NCI-H524 treated with DMSO at 0.1 percent for 48 hours (cell line): ENCODE data around the gene PDZD4.

Source experiments
- DNase-seq: peaks from one replicate; lab custom pipeline; 2025; lab: John Stamatoyannopoulos, UW

PDZD4 gene

GRCh38 chrX:153868576-153869472 lies 38.5 kb upstream of the PDZD4 start:
- no peak for DNase-seq

GRCh38 chrX:153867671-153868070 lies 37.3 kb upstream of the PDZD4 start:
- DNase-seq, result no peak

- DNase-seq, result no peak
Measured at GRCh38 chrX:153867139-153867538, 36.8 kb upstream of the PDZD4 start.

- no peak for DNase-seq
Measured at GRCh38 chrX:153866302-153867019, 36.1 kb upstream of the PDZD4 start.

DNA sequence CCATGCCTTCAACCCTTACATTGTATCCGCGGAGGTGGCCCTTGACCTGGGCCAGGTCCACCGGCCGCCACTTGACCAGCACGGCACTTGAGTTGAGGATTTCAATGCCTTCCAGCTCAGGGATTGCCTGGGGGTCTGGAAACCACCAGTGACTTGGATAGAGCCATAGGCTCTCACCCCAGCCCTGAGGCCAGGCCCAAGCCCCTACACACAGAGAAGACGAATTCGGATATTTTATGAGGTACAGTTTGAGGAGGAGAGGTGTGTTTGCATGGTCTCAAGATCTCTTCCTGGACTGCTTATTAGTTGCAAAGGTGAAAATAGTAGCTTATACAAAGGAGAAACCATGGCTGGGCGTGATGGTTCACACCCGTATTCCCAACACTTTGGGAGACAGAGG lies 35.3 kb upstream of the PDZD4 start:
- no peak for DNase-seq

- no peak for DNase-seq
Measured at GRCh38 chrX:153865321-153865580, 34.9 kb upstream of the PDZD4 start.

GRCh38 chrX:153864561-153865320 lies 34.4 kb upstream of the PDZD4 start:
- no peak for DNase-seq

- no peak for DNase-seq
Measured at GRCh38 chrX:153864101-153864500, 33.8 kb upstream of the PDZD4 start.

GRCh38 chrX:153863251-153863991 lies 33.1 kb upstream of the PDZD4 start:
- no peak for DNase-seq

DNA sequence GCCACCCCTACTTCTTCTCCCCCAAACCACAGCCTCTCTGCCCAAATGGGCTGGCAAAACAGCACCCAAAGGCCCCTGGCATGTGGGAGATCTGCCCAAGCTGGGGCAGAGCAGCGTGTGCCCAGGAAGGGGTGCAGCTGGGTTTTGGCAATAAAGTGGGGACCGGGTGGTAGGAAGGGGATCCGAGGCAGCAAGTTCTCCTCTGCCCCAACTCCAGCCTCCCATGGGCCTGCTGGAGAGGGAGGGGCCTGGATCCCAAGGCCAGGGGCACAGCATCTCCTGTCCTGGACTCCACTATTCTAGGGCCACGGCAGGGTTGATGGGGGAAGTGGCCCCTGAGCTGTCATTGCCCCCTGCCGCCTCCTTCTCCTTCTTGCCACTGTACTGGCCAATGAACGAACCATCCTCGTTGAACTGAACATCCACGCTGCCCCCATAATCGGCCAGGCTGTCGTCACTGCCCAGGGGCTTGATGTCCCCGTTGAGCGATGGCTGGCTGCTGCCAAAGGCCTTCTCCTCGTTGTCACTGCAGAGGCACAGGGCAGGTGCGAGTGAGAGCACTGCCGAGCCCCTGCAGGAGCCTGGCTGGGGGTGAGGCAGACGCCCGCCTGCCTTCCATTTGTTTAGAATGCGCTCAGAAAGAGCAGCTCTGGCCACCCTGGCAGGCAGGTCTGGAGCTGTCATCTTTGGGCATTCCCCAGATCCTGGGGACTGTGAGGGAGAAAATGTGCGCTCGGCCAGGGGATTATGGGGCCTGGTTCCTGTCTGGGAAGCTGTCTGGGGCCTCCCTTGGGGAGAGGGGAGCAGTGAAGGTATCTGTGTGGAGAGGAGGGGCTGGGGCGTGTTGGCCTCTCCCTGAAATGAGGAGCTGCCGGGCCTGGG lies 32.3 kb upstream of the PDZD4 start:
- DNase-seq, result no peak

- peak; percentile 44 for DNase-seq
Measured at GRCh38 chrX:153861733-153862310, 31.5 kb upstream of the PDZD4 start.

GRCh38 chrX:153861151-153861550 lies 30.8 kb upstream of the PDZD4 start:
- DNase-seq, result no peak

DNA sequence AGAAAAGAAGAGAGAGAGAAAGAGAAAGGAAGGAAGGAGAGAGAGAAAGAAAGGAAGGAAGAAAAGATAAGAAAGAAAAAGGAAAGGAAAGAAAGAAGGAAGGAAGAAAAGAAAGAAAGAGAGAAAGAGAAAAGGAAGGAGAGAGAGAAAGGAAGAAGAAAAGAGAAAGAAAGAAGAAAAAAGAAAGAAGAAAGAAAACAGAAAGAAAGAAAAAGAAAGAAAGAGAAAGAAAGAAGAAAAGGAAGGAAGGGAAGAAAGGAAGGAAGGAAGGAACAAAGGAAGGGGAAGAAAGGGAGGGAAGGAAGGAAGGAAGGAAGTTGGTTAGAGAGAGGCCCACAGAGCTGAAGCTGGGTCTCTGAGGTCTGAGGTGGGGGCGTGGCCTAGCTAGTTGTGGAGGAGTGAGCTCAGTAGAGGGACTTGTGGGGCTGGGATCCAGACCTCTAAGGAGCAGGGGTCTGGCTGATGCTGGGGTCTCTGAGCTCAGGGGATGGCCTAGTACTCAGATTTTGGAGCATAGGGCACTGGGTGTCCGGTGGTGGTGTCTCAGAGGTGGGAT lies 27.1 kb upstream of the PDZD4 start:
- DNase-seq, result no peak

DNA sequence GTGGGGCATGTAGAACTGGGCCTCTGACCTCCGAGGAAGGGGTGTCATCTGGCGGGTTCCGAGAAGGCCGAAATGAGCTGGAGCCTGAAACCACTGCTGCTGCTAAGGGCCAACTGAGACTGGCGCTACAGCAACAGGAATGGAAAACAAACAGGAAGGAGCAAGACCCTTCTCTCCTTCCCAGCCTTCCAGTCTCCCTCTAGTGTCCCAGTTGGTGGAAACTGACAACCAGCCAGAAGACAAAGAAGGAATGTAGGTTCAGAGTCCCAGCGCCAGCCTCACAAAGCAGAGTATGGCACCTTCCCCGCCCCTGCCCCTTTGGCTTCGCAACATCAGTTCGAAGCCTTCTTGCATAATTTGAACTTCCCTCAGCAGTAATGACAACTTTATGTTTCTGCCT lies 24.4 kb upstream of the PDZD4 start:
- no peak for DNase-seq

DNA sequence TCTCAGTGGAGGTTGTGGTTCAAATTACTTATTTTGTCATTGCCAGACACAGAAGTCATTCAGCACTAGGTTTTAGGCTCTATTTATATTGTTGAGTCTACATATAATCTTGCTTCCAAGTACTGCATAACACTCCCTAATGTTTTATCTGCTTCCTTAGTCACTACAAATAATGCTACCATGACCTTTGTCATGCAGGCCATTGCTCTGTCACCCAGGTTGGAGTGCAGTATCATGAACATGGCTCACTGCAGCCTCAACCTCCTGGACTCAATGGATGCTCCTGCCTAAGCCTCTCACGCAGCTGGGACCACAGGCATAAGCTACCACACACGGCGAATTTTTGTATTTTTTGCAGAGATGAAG lies 23.5 kb upstream of the PDZD4 start:
- no peak for DNase-seq

DNA sequence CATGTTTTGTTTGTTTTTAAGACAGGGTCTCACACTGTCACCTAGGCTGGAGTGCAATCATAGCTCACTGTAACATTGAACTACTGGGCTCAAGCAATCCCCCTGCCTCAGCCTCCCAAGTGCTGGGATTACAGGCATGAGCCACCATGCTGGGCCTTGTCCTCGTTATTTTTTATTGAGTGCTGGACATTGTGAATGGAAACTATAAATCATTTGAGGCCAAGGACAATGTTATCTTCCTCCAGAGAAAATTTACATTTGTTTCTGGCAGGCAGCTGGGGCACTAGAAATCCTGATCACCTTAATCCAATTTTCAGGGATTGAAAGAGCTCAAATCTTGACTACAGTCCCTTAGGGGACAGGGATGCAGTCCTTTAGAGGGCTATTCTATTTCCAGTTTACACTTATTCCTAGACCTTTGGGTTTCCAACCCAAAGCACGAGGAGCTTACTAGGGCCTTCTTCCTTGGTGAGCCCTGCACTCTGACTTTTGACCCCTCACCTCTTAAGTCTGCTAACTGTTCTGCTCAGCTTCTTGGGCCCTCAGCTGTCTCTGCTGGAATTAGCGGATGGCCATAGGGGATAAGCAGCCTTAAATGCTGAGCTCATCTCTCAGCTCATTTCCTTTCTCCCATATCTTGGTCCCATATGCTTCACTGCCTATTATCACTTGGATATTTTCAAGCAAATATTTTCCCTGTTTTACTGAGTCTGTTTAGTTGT lies 23.0 kb upstream of the PDZD4 start:
- peak; percentile 34 for DNase-seq

- no peak for DNase-seq
Measured at GRCh38 chrX:153851981-153852380, 21.6 kb upstream of the PDZD4 start.

DNA sequence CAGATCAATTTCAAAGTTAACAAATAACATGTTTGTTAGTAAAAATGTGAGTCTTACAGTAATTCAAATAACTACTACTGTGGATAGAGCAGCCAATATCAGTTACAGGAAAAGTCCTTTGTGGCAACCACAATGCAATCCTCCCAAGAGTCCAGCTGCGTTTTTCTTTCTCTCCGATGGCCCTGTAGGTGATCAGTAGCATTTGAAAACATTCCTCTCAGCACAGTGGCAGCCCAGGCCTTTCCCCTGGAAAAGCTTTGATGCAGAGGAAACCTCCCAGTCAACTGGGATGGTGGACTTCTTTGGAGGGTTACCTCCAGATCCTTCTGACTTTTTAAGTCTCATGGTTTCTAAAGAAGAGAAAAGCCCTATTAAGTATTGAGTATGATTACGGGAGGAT lies 18.0 kb upstream of the PDZD4 start:
- DNase-seq, result no peak

DNA sequence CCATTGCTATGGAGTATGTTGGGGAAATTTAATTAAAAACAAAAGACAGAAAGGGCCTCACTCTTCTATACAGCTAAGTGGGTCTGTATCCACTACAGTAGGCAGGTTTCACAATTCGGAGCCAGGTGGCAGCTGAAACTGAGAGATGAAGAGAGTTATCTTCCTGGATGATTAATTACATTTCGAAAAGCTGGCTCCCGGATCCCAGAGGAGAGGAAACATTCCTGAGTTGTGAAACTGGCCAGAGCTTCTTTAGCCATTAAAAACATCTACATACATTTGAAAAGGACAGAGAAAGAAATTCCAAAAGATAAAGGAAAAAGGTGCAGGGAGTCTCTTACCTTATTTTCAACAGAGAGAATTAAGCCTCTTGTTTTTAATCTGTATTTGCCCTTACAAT lies 15.5 kb upstream of the PDZD4 start:
- no peak for DNase-seq

DNA sequence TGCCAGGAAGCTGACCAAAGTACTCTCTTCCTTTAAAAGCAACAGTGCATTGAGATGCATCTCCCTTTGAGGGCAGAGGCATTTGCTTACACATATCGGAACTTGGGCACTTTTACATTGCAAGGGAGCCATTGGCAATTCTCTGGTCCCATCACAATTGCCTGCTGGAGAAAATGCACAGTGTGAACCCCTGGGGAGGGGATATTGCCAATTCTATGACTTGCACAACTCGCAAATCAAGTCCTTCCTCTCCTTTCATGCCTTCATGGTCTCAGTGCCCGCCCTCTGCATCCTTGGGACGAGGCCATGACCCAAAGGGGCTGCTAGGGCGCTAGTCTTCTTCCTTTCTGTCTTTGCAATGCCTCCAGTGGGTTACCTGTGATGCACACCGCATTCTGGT lies 14.9 kb upstream of the PDZD4 start:
- DNase-seq, result no peak
